GM19455 (cell line): ENCODE data around the gene CFAP20DC.
"Not testable (repeated sequence)": the region's sequence is repeated elsewhere in the genome, so short reads cannot be mapped to it uniquely, and the experiment has no call there.

Experiments
- ATAC-seq: cut with Tn5 transposase; IDR thresholded peaks from one replicate; pipeline ENCODE4 v1.9.1; 2021; ENCODE audit not compliant: unreplicated experiment

Gene CFAP20DC

DNA sequence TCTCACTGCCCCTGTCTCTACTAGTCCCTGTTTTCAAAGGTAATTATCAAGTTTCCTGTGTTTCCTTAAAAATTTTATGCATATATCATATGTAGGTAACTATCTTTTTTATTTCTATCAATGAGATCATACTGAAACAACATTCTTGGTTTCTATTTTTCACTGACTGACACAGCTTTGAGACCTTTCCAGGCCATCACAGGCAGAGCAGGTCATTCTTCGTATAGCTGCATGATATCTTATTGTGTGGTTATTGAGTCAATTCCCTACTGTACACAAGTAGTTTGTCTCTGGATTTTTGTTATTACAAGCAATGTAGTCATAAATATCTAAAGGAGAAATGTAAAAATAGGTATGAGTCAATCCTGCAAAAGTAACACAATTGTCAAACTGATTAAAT is 169.6 kb downstream of the CFAP20DC start:
- no peak for ATAC-seq

DNA sequence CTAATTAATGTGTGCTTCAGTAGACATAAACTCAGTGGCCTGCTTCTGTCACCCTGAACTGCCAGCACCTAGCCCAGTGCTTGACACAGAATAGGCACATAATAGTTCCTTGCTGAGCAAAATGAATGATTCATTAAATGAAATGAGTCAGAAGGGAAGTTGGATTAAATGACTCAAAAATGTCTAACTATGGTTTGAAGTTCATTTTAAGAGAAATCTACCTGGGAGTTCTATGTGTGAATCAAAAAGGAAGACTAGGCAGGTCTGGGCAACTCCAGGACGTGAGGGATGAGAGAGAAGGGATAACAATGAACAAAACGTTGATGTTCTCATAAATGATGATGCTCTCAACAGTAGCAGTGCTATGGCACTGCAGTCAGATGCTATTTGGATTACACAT is 175.0 kb downstream of the CFAP20DC start:
- peak; percentile 80 for ATAC-seq

DNA sequence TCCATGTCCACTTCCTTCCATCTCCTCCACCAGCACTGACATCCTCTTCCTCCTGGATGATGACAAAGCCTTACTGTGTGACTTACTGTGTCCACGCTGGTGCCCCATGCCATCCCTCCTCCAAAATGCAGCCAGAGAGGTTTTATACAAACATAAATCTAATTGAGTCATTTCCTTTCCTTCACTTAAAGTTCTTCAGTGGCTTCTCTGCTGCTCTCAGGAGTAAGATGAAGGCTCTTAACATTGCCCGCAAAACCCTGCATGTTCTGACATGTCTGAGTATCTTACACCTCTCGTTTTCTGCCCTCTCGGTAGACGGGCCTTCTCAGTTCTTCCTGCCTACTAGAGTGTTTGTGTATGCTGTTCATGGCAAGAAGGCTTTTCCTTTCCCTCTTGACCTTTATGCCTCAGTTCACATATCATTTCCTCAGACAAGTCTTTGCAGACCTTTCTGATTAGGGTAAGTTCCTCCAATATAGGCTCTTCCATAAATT is 175.5 kb downstream of the CFAP20DC start:
- ATAC-seq: peak; percentile 62

DNA sequence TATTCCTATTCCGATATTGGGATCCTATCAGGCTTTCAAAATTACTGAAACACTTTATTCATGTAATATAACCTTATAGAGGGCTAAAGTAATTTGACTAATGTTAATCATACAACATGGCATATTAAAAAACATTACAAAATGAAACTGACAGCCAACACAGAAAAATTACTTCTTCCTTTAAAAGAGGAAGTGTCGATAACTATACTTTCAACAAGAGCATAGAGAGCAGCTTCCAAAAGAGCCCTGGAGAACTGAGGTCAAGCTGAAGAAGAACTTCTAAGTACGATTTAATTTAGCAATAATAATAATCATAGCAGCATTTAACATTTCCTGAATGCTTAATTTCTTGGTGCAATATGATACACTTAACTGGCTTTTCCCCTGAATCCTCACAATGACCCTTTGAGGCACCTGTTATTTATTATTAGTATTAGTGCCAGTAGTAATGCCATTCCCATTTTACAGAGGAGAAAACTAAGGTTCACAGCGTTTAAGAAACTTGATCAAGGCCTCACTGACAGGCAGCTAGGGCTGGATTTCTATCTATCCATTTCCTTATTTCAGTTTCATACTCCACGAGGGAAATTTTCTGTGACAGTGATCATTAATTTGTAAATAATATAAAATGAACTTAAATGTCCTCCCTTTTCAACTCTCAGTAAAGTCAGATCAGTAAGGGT is 181.6 kb downstream of the CFAP20DC start:
- no peak for ATAC-seq

DNA sequence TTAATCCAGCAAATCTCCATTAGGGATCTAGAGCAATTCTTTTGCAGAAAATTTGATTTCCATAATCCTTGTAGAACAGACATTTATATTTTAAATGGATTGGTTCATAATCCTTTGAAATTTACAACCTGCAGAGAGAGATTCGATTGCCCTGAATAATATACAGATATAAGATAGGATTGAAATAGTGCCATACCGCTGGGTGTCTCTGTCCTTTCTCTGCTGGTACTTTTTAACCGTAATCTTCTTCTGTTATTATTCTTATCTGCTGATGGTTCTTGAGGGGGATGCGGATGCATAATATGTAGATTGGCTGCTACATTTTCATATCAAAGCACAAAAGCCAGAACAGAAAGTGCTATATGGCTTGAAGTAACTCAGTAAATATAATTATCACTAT is 182.2 kb downstream of the CFAP20DC start:
- ATAC-seq: no peak

DNA sequence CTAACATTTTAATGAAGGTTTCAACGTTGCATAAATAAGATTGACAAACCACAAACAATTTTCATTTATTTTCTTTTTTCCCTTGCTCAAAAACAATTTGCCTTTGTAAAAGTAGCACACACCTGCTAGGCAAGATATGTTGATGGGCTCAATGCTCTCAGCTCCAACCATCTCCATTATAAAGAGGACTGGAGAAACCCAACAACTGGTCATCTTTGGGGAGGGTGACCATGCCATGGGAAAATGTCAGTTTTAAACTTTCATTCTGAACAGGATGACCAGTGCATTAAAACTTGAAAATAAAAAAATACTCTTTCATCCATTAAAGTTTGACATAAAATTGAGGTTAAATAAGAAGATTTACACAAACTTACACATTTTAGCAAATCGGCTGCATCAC is 183.7 kb downstream of the CFAP20DC start:
- ATAC-seq: no peak

DNA sequence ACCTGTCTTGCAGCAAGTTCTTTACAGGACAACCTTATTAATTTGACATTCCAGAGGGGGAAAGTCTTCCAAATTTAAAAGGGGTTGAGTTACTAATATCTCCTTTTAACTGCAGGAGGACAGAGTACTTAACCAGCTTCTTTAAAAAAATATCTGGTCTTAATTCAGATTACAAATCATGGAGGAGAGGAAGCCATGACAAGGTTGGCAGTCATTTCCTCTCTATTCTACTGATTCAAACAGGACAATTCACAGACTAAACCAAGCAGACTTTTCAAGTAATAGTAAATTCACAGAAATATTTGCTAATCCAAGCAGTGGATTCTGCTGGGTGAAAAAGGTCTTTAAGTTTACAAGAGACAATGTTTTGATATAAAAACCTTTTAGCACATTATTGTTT is 185.3 kb downstream of the CFAP20DC start:
- ATAC-seq: no peak

DNA sequence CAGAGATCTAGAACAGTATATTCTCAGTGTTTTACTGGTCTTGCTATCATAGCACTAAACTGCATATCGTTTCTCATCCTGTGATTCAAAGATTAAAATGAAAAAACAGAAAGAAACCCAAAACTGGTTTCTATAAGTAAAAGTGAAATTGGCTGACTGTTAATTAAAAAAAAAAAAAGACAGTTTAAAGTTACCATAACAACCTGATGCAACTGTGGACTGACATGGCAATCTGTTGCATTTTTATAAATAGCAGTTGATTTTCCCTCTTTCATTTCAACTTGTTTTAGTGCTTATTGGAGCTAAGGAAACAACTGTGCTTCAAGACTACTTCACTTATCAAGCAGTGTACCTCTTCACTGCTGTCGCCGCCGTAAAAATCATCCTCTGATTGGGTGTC is 186.6 kb downstream of the CFAP20DC start:
- ATAC-seq: no peak

DNA sequence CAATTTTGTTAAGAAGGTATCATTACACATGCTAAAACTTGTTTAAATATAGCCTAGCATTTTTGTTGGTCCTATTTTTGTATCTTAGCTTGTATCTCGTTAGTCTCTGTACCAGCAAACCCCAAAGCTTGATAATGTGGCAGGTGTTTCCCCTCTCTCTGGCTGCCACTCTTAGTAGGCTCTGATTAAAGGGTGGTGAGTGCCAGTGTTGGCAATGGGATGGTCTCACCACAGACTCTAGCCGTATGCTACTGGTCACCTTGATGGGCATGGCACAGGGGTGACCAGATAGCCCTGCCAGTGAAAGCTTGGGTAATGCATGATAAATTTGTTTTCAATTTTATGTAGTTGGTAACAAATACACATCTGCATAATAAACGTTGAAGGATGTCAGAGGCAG is 188.3 kb downstream of the CFAP20DC start:
- ATAC-seq: no peak

DNA sequence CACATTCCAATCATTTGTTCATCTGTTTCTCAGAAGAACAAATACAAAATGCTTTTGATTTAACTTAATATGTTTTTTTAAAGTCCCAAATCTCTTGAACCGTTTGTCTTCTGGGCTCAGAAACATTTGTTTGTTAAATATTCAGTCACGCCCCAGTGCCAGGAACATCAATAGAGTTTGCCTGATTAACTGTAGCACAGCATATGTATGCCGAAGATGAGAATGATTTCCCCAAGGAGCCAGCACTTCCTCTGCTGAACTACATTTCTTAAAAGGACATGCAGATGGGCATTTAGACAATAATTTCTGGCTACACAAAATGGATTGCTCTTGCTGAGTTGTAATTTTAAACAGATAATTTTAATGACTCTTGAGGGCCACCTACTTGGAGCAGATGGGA is 191.7 kb downstream of the CFAP20DC start:
- ATAC-seq: no peak

DNA sequence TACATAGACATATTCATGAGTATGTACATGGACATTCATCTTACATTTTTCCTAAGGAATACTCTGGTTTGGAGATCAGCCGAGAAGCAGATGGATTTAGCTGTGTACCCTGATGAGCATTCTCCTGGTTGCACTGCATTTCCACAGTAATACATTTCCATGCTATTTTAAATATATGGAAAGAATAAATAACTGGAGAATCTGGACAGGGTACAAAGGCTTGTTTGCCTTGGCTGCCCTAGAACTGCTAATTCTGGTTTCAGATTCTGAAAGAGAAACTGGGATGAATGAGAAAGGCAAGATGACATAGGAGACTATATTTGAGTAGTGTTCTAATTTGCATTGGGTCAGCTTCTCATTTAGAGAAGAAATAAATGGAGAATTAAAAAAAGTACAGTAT is 192.4 kb downstream of the CFAP20DC start:
- no peak for ATAC-seq

DNA sequence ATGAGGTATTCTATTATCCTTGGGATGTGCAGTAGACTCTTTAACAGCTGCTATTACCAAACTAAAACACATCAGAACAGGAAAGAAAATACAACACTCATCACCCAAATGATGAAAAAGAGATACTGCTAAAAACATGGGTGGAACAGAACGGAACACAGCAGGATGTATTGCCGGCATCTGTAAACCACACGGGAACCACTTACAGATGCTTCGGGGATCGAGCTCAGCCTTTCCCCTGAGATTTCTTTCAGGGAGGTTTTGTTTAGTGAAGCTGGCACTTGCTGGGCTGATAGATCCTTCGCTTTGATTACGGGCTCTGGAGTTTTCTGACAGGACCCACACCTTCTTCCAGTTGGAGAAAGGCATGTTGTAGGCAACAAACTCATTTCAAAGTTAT is 201.0 kb downstream of the CFAP20DC start:
- no peak for ATAC-seq

DNA sequence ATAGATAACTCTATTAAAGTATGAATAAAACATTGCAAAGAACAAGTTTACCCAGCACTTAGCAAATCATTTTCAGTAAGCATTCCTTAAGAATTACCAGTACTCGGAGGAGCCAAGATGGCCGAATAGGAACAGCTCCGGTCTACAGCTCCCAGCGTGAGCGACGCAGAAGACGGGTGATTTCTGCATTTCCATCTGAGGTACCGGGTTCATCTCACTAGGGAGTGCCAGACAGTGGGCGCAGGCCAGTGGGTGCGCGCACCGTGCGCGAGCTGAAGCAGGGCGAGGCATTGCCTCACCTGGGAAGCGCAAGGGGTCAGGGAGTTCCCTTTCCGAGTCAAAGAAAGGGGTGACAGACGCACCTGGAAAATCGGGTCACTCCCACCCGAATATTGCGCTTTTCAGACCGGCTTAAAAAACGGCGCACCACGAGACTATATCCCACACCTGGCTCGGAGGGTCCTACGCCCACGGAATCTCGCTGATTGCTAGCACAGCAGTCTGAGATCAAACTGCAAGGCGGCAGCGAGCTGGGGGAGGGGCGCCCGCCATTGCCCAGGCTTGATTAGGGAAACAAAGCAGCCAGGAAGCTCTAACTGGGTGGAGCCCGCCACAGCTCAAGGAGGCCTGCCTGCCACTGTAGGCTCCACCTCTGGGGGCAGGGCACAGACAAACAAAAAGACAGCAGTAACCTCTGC is 207.6 kb downstream of the CFAP20DC start:
- not testable (repeated sequence) for ATAC-seq

DNA sequence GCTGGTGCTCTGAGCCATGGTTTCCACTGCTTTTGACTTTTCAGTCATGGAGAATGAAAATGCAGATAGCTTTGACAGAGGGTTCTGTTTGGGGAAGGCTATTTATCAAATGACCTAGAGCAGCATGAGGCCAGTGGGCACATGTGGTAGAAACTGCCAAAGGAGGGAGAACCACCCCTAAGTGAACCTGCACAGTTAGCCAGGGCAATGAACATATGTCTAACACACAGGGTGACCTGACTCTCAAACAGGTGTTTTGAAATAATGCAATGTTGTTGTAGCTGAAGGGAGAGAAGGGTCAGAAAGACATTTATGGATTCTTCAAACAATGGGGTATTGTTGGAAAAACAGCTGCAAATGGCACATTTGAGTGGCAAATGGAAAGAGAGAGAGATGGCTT is 208.9 kb downstream of the CFAP20DC start:
- ATAC-seq: no peak

DNA sequence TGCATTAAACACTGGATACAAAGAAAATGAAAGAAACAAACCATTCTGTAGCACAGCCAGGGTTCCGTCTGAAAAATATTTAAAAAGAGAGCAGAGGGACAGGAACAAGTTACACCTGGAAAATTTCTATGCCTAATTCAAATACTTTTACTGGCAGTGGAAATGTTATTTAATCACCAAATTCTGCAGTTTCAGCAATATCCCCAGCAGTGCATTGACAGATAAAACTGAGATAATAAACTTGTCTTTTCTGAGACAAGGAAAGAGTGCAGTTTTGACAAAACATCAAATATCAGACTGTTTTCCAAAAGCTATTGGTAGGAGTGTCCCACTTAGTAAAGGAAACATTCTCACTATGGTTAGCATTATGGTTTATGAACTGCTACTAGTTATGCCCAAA is 209.9 kb downstream of the CFAP20DC start:
- ATAC-seq: no peak

DNA sequence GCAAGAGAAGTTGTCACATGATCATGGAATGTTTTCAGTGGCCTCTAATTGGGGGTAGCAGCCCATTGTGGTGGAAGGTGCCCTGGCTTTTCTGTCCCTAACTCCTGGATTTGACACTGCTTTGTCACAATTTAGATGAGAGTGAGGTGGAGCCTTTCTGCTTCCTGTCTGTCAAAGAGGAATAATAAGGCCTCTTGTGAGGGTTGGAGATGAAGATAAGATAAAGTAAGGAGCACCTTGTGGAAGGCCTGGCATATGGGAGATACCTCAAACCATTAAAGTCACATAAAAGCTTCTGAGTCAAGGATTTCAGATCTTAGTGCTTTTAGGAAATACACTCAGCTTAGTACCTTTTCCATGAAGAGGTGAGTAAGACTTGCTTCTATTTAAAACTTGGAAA is 210.6 kb downstream of the CFAP20DC start:
- ATAC-seq: no peak

DNA sequence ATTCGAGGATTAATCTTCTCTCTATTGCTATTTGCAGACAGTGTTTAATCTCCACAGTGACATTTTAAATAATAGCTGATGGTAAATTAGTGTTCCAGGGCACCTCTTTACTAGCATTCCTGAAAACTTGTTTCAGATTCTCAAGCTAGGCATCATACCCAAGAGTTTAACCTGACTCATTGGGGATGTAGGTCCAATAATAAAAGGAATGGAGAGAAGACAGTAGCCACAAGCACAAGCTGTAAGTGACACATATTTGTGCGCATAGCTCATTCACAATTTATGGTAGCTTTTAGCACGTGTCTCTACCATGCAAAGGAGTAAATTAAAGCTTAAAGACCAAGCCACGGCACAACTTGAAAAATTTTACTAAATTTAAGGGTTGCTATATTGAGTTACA is 212.0 kb downstream of the CFAP20DC start:
- no peak for ATAC-seq

DNA sequence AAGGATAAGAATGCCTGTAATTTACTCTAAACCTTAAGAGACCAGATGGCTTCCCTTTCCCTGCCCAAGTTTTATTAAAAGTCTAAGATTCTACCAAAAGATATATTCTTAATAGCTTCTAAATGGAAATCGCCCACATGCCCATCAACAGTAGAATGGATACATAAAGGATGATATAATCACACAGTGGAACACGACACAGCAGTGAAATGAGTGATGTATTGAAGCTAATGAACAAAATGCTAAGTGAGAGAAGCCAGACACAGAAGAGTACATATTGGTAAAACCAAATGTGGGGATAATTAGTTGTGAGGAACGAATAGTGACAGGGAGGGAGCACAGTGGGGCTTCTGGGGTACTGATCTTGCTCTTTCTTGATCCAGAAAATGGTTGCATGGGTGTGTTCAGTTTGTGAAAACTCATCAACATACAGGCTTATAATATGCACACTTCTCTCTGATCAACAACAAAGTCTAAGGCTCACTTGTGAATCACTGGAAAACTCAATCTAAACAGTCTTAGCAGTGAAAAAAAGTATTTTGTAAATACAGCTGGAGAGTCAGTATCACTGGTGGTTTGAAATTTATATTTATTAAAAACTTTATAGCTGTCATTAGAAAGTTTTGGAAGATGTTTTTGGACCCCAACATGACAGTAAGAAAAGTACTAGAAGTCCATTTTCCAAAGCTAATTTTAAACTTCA is 212.5 kb downstream of the CFAP20DC start:
- ATAC-seq: no peak

DNA sequence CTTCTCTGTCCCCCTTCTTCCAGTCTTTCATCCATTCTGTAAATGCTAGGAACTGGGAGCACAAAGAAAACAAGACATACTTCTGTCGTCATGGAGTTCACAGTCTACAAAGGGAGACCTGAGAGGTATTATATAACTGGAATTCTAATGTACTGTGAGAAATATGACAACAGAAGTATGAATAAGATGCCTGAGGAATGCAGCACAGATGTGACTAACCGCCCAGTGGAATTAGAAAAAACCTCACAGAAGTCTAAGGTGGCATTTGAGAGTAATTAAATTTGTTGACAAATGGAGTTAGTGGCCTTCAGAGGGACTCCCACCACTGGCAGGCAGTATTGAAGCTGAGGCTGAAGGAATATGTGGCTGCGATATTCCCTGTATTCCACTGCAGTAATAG is 214.7 kb downstream of the CFAP20DC start:
- ATAC-seq: no peak

DNA sequence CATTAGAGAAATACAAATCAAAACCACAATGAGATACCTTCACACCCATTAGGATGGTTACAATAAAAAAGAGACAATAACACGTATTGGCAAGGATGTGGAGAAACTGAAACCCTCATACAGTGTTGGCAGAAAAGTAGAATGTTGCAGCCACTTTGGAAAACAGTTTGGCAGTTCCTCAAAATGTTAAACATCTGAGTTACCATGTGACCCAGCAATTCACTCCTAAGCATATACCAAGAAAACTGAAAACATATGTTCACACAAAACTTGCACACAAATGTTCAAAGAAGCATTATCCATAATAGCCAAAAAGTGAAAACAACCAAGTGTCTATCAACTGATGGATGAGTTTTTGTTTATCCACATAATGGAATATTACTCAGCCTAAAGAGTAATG is 216.3 kb downstream of the CFAP20DC start:
- no peak for ATAC-seq

DNA sequence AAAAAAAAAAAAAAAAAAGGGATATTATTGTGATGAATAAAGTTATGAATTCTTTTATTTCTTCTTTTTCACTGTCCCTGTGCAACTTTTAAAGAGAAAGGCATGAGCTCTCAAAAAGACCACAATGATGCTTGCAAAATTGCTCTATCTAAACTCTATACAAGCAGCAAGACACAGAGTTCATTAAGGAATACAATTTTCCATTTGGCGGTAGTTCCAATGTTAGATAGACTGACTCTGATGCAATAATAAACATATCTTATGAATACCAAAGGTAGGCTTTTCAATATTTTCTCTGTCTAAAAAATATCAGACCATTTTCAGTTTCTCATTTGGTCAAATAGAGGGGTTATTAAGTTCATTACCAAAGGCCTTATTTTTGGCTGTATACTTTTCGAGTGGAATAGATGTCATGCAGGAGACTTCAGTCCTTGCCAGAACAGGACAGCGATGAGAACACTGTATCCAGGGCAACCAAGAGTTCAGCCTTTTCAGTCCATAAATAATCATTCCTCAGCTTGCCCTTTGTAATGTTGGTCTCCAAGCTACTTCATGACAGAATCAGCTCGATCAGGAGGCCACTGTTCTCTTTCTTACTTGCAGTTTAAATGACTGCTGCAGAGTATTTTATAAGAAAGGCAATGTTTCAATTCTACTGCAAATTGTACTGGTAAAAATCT is 220.4 kb downstream of the CFAP20DC start:
- no peak for ATAC-seq

DNA sequence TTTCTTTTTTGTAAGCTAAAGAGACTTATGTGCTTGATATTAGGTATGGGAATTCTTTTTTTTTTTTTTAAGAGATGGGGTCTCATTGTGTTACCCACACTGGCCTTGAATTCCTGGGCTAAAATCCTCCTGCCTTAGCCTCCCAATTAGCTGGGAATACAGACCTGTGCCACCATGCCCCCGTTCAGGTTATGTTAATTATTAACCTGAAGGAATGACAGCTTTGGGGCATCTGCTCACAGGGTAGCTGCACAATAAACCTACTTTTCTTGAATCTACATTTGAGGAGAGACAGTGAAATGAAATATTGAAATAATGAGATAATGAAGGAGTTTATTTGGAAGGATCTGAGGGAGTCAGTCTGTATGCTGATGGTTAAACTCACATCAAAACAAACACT is 225.0 kb downstream of the CFAP20DC start:
- ATAC-seq: no peak
